Measurements from ENCODE around the gene PRDX5. TPM values are rescaled to one million over a fixed set of nuclear protein-coding genes. Genes with fewer than 3 reads are reported as not detected.

The PRDX5 gene
- total RNA-seq, 1 experiment from 2014 or later: 228 TPM

DNA sequence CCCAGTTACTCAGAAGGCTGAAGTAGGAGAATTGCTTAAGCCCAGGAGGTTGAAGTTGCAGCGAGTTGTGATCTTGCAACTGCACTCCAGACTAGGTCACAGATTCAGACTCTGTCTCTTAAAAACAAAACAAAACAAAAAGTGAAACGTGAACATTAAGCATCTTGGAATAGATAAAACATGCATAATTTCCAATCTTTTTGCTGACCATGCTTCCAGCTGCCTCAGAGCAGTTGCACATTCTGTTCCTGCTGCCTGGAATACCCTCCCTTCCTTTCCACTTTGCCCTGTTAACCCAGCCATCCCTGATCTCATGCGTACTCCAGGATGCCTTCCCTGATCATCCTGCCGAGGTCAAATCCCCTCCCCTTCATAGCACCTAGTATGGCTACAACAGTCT, 21.4 kb downstream of the PRDX5 start:
- Histone ChIP-seq H2BK12ac (ENCODE audit: insufficient read length, low read depth, low read length) (no peak overlapping the region), H3K79me2 (ENCODE audit: insufficient read depth, low read length) (no peaks in the 10 kb centered on the region), H3K56ac (ENCODE audit: insufficient read length, low read depth, low read length) (no peak overlapping the region), H3K4me2 (ENCODE audit: insufficient read depth, insufficient read length, low read length) (no peak overlapping the region), H3K9me3 (ENCODE audit: control insufficient read depth, low read depth, low read length) (no peaks in the 10 kb centered on the region), H3K27me3 (ENCODE audit: insufficient read depth, low read length) (no peaks in the 10 kb centered on the region), H2BK20ac (ENCODE audit: low read depth, low read length, poor library complexity, severe bottlenecking) (no peak overlapping the region), H3K18ac (ENCODE audit: insufficient read length, low read depth, low read length) (no peak overlapping the region), H3K79me1 (ENCODE audit: insufficient read depth, low read depth, low read length, poor library complexity, severe bottlenecking) (no peaks in the 10 kb centered on the region), H4K20me1 (ENCODE audit: control insufficient read depth, insufficient read depth, insufficient read length) (peaks cover 3% of the 10 kb centered on the region), H3K9ac (ENCODE audit: extremely low read depth, insufficient read length, low read length) (no peak overlapping the region), H4K91ac (ENCODE audit: insufficient read length, low read depth, low read length) (no peak overlapping the region), H3K23me2 (ENCODE audit: insufficient read length, low read depth, low read length, poor library complexity, severe bottlenecking) (peaks cover 17% of the 10 kb centered on the region), H2AFZ (ENCODE audit: low read length) (no peak overlapping the region), H3T11ph (ENCODE audit: low read length) (no peak overlapping the region), H3K4ac (ENCODE audit: low read depth, low read length) (no peak overlapping the region), H3K4me1 (ENCODE audit: insufficient read depth, low read length) (no peaks in the 10 kb centered on the region; the same call in 1 of the 2 replicates), H2BK5ac (ENCODE audit: insufficient read length, low read length) (no peak overlapping the region), H4K8ac (replicated peaks; ENCODE audit: insufficient read length, low read depth, low read length) (no peak overlapping the region), H4K5ac (ENCODE audit: insufficient read length, low read depth, low read length) (no peak overlapping the region), H3K23ac (ENCODE audit: insufficient read length, low read depth, low read length) (no peak overlapping the region), H3K14ac (ENCODE audit: insufficient read depth, low read length) (no peak overlapping the region), H2BK15ac (ENCODE audit: low read depth, low read length) (no peak overlapping the region), H2AK5ac (ENCODE audit: insufficient read length, low read length) (no peak overlapping the region), H3K27ac (ENCODE audit: insufficient read length, low read depth, low read length) (no peak overlapping the region), H2BK120ac (ENCODE audit: low read depth, low read length, poor library complexity, severe bottlenecking) (no peak overlapping the region)
- H3K36me3 Mint-ChIP-seq (ENCODE audit: insufficient read depth in 1 of 3, low read depth in 3 of 3): no peaks in the 10 kb centered on the region
- H3K9me3 Mint-ChIP-seq: no peaks in the 10 kb centered on the region
- peaks cover 7 to 35% of the 10 kb centered on the region in 2 experiments for H3K4me1 Mint-ChIP-seq
- no CpG with 5 or more reads among the region's 4 CpGs for WGBS (ENCODE audit: extremely low coverage, insufficient read length, low lambda C conversion rate)
- H3K27ac Mint-ChIP-seq: no peak overlapping the region
- no peak overlapping the region for H3K4me3 Mint-ChIP-seq
- TF ChIP-seq, protein P1, sequence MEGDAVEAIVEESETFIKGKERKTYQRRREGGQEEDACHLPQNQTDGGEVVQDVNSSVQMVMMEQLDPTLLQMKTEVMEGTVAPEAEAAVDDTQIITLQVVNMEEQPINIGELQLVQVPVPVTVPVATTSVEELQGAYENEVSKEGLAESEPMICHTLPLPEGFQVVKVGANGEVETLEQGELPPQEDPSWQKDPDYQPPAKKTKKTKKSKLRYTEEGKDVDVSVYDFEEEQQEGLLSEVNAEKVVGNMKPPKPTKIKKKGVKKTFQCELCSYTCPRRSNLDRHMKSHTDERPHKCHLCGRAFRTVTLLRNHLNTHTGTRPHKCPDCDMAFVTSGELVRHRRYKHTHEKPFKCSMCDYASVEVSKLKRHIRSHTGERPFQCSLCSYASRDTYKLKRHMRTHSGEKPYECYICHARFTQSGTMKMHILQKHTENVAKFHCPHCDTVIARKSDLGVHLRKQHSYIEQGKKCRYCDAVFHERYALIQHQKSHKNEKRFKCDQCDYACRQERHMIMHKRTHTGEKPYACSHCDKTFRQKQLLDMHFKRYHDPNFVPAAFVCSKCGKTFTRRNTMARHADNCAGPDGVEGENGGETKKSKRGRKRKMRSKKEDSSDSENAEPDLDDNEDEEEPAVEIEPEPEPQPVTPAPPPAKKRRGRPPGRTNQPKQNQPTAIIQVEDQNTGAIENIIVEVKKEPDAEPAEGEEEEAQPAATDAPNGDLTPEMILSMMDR (conservative IDR thresholded peaks at IDR 0.05): no peak
- no peak for DNase-seq
- peaks cover 17% of the 10 kb centered on the region for H3K27me3 Mint-ChIP-seq (ENCODE audit: low read depth)
